Esophagus squamous epithelium (tissue), 5 donors: ENCODE data around the gene CCDC152. TPM values are rescaled to one million over a fixed set of nuclear protein-coding genes. Genes with fewer than 3 reads are reported as not detected.

Experiments used
- DNase-seq: peaks from one replicate; lab custom pipeline; 2025; lab: John Stamatoyannopoulos, UW
- H3K27ac ChIP-seq, 4 donors: fragments of 200-600 bp; sonication (generic); one replicate each; pipeline ENCODE4 v1.5.1; 2016 to 2019; ENCODE audit warnings: mild to moderate bottlenecking in 1 of 4
- H3K27me3 ChIP-seq, 4 donors: fragments of 200-600 bp; sonication (generic); 1 replicate in 3 of 4; 2 replicates in 1 of 4; pipeline versions ENCODE4 v1.5.1 to v1.6.0; 2017 to 2021; ENCODE audit warnings: antibody characterized with exemption in 1 of 4
- H3K36me3 ChIP-seq, 3 donors: fragments of 200-600 bp; sonication (generic); one replicate each; pipeline ENCODE4 v1.5.1; 2016 to 2019
- H3K4me1 ChIP-seq, 3 donors: fragments of 200-600 bp; sonication (generic); one replicate each; pipeline ENCODE4 v1.5.1; 2017 to 2019
- H3K4me3 ChIP-seq, 4 donors: fragments of 200-600 bp; sonication (generic); 1 replicate in 3 of 4; 2 replicates in 1 of 4; pipeline ENCODE4 v1.5.1; 2016 to 2019; ENCODE audit warnings: mild to moderate bottlenecking in 2 of 4, moderate library complexity in 1 of 4
- H3K9me3 ChIP-seq, 3 donors: fragments of 200-600 bp; sonication (generic); one replicate each; pipeline ENCODE4 v1.5.1; 2016 to 2019
- POLR2A ChIP-seq, 4 donors: fragments of 450-650 bp; IDR thresholded peaks; one replicate each; pipeline ENCODE4 v1.6.1; 2017; ENCODE audit warnings: antibody characterized with exemption in 4 of 4, mild to moderate bottlenecking in 4 of 4, moderate library complexity in 3 of 4
- WGBS, 2 donors: methylation state at CpG; one replicate each; pipeline ENCODE4 v1.1.5; 2018; 5-methylcytosine and 5-hydroxymethylcytosine counted together
- intact Hi-C: fragments of 100-400 bp; cut with DNase I; formaldehyde crosslinking; loops from one replicate; pipeline ENCODE4 v1.15.0; 2022
- total RNA-seq, 4 donors: library from RNA; depleted of rRNA; stranded (reverse); fragments of >200 nt; gene quantifications; one replicate each; pipeline ENCODE4 v1.1.0, GENCODE V29; 2016
- TF ChIP-seq, protein P1 (sequence below), 6 experiments: fragments of 450-650 bp in 4 of 6; fragments of 200-600 bp in 2 of 6; sonication (generic) in 2 of 6; IDR thresholded peaks; one replicate each; pipeline ENCODE4 v1.5.1; 2016 to 2019; ENCODE audit warnings: antibody characterized with exemption in 6 of 6, mild to moderate bottlenecking in 4 of 6, moderate library complexity in 4 of 6
- donor health status: DM: yes; HTN: yes; CAD: no.

Gene CCDC152
- under 1 TPM; 0.08 to 0.44 (median 0.38) TPM for total RNA-seq

GRCh38 chr5:42756606-42757601 lies at the start of gene CCDC152:
Gene CCDC152 (plus strand): TSS chr5:42756818. CDS start chr5:42759122, 2,304 bp downstream.
- H3K36me3 ChIP-seq = no peaks in the 10 kb centered on the region
- H3K4me3 ChIP-seq = peak within 1 kb of the TSS in 3 of 4 donors; percentile 18 to 50 (median 31)
- H3K9me3 ChIP-seq = no peaks in the 10 kb centered on the region
- no peak for DNase-seq
- no peak within 1 kb of the TSS for H3K27ac ChIP-seq
- intact Hi-C loops = no loop called here
- H3K4me1 ChIP-seq = peaks cover 0 to 7% (median 0%) of the 10 kb centered on the region in 3 donors
- 43 to 50% methylated on average over 30 to 34 of the region's 35 CpGs for WGBS, 2 donors
- H3K27me3 ChIP-seq = peaks cover 0 to 10% (median 0%) of the 10 kb centered on the region in 4 donors
- TF ChIP-seq, protein P1, sequence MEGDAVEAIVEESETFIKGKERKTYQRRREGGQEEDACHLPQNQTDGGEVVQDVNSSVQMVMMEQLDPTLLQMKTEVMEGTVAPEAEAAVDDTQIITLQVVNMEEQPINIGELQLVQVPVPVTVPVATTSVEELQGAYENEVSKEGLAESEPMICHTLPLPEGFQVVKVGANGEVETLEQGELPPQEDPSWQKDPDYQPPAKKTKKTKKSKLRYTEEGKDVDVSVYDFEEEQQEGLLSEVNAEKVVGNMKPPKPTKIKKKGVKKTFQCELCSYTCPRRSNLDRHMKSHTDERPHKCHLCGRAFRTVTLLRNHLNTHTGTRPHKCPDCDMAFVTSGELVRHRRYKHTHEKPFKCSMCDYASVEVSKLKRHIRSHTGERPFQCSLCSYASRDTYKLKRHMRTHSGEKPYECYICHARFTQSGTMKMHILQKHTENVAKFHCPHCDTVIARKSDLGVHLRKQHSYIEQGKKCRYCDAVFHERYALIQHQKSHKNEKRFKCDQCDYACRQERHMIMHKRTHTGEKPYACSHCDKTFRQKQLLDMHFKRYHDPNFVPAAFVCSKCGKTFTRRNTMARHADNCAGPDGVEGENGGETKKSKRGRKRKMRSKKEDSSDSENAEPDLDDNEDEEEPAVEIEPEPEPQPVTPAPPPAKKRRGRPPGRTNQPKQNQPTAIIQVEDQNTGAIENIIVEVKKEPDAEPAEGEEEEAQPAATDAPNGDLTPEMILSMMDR (IDR thresholded peaks at IDR 0.05) = no peak
- TF ChIP-seq POLR2A (IDR thresholded peaks at IDR 0.05) = no peak

- H3K4me1 ChIP-seq = no peaks in the 10 kb centered on the region
- H3K4me3 ChIP-seq = no peak overlapping the region
- TF ChIP-seq, protein P1 (IDR thresholded peaks at IDR 0.05) = no peak
- H3K9me3 ChIP-seq = no peaks in the 10 kb centered on the region
- no peak overlapping the region for H3K27ac ChIP-seq
- H3K27me3 ChIP-seq = no peaks in the 10 kb centered on the region
- intact Hi-C loops = no loop called here
- no peak for DNase-seq
- WGBS, 2 donors = 72 to 88% methylated on average over 3 of the region's 3 CpGs
- peaks cover 0 to 9% (median 0%) of the 10 kb centered on the region in 3 donors for H3K36me3 ChIP-seq
Observed at GRCh38 chr5:42715785-42716184, 40.8 kb upstream of the CCDC152 start.

DNA sequence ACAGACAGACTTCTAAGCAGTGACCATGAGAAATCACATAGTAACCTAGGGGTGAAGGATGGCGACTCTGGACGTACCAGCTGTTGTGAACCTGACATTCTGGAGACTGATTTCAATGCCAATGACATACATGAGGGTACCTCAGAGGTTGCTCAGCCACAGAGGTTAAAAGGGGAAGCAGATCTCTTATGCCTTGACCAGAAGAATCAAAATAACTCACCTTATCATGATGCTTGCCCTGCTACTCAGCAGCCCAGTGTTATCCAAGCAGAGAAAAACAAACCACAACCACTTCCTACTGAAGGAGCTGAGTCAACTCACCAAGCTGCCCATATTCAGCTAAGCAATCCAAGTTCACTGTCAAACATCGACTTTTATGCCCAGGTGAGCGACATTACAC lies 38.0 kb upstream of the CCDC152 start:
- DNase-seq = no peak
- no peaks in the 10 kb centered on the region for H3K27me3 ChIP-seq
- no peak overlapping the region for H3K4me3 ChIP-seq
- no peak overlapping the region for H3K27ac ChIP-seq
- intact Hi-C loops = no loop called here
- WGBS, 2 donors = 55 to 84% methylated on average over 4 of the region's 4 CpGs
- TF ChIP-seq, protein P1 (IDR thresholded peaks at IDR 0.05) = no peak
- no peak for TF ChIP-seq POLR2A (IDR thresholded peaks at IDR 0.05)
- H3K9me3 ChIP-seq = no peaks in the 10 kb centered on the region
- peaks cover 0 to 9% (median 0%) of the 10 kb centered on the region in 3 donors for H3K36me3 ChIP-seq
- H3K4me1 ChIP-seq = no peaks in the 10 kb centered on the region

DNA sequence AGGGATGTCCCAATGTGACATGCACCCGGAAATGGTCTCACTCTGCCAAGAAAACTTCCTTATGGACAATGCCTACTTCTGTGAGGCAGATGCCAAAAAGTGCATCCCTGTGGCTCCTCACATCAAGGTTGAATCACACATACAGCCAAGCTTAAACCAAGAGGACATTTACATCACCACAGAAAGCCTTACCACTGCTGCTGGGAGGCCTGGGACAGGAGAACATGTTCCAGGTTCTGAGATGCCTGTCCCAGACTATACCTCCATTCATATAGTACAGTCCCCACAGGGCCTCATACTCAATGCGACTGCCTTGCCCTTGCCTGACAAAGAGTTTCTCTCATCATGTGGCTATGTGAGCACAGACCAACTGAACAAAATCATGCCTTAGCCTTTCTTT lies 37.6 kb upstream of the CCDC152 start:
- Histone ChIP-seq H3K9me3 (no peaks in the 10 kb centered on the region), H3K4me3 (no peak overlapping the region), H3K27ac (no peak overlapping the region), H3K4me1 (no peaks in the 10 kb centered on the region), H3K36me3 (peaks cover 0 to 9% (median 0%) of the 10 kb centered on the region in 3 donors), H3K27me3 (no peaks in the 10 kb centered on the region)
- TF ChIP-seq, protein P1 (IDR thresholded peaks at IDR 0.05) = no peak
- TF ChIP-seq POLR2A (IDR thresholded peaks at IDR 0.05) = no peak
- intact Hi-C loops = no loop called here
- no peak for DNase-seq
- 78 to 80% methylated on average over 2 of the region's 2 CpGs for WGBS, 2 donors

DNA sequence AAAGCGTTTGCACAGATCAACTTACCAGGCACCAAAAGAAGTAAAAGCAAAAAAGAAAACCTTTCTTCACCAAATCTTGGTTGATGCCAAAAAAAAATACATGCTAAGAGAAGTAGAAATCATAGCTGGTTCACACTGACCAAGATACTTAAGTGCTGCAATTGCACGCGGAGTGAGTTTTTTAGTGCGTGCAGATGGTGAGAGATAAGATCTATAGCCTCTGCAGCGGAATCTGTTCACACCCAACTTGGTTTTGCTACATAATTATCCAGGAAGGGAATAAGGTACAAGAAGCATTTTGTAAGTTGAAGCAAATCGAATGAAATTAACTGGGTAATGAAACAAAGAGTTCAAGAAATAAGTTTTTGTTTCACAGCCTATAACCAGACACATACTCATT lies 36.4 kb upstream of the CCDC152 start:
- Histone ChIP-seq H3K27ac (no peak overlapping the region), H3K36me3 (peaks cover 0 to 9% (median 0%) of the 10 kb centered on the region in 3 donors), H3K4me1 (no peaks in the 10 kb centered on the region), H3K4me3 (no peak overlapping the region), H3K9me3 (no peaks in the 10 kb centered on the region), H3K27me3 (no peaks in the 10 kb centered on the region)
- WGBS, 2 donors = 67 to 80% methylated on average over 6 of the region's 6 CpGs
- TF ChIP-seq, protein P1 (IDR thresholded peaks at IDR 0.05) = no peak
- no peak for TF ChIP-seq POLR2A (IDR thresholded peaks at IDR 0.05)
- no peak for DNase-seq
- intact Hi-C loops = no loop called here
